ENCODE data around the gene IQSEC1. TPM values are rescaled to one million over a fixed set of nuclear protein-coding genes. Genes with fewer than 3 reads are reported as not detected.

Gene IQSEC1
- total RNA-seq, 3 donors from 2014 or later: 26.9 to 45.4 (median 26.9) TPM

GRCh38 chr3:13072600-13073325 is 466 bp downstream of the IQSEC1 start:
- peaks cover 6 to 39% of the 10 kb centered on the region in 2 donors for H3K27me3 ChIP-seq
- DNase-seq (ENCODE audit: low spot score in 2 of 2): no peak
- H3K4me1 ChIP-seq: no peaks in the 10 kb centered on the region
- no peaks in the 10 kb centered on the region for H3K9me3 ChIP-seq
- H3K36me3 ChIP-seq: no peaks in the 10 kb centered on the region
- H3K27ac ChIP-seq: no peak overlapping the region
- TF ChIP-seq POLR2AphosphoS5 (IDR thresholded peaks at IDR 0.05) (no peak), POLR2A (IDR thresholded peaks at IDR 0.05) (no peak), CTCF (IDR thresholded peaks at IDR 0.05) (no peak)
- intact Hi-C loops (cut with DNase I; ENCODE audit: low total_unique reads): no loop called here
- peak overlapping the region in 2 of 3 donors; percentile 29 to 52 for H3K4me3 ChIP-seq

DNA sequence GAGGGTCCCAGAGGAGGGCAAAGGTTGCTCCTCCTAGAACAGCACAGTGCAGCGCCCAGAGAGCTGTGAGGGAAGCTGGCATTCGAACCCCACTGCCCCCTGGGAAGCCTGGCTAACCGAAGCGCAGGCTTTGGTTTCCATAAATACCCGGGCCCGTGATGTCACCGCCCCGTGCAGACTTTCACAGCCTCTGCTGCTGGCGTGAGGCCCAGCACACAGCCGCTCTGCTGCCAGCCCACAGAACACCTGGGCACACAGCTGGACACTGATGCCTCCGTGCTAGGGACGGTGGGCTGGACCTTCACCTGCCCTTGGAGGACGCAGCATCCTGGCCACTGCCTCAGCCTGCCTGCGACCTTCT is 1.0 kb downstream of the IQSEC1 start:
- intact Hi-C loops (cut with DNase I; ENCODE audit: low total_unique reads): no loop called here
- H3K27ac ChIP-seq: no peak overlapping the region
- no peak overlapping the region for H3K4me3 ChIP-seq
- no peaks in the 10 kb centered on the region for H3K9me3 ChIP-seq
- no peak for TF ChIP-seq POLR2AphosphoS5 (IDR thresholded peaks at IDR 0.05)
- no peaks in the 10 kb centered on the region for H3K4me1 ChIP-seq
- peak in 1 of 2 donors; percentile 38 for DNase-seq (ENCODE audit: low spot score in 2 of 2)
- H3K36me3 ChIP-seq: no peaks in the 10 kb centered on the region
- H3K27me3 ChIP-seq: peaks cover 6 to 39% of the 10 kb centered on the region in 2 donors

GRCh38 chr3:13071695-13072094 is 1.5 kb downstream of the IQSEC1 start:
- intact Hi-C loops (cut with DNase I; ENCODE audit: low total_unique reads): no loop called here
- H3K36me3 ChIP-seq: no peaks in the 10 kb centered on the region
- DNase-seq (ENCODE audit: low spot score in 2 of 2): no peak
- H3K27ac ChIP-seq: no peak overlapping the region
- TF ChIP-seq POLR2AphosphoS5 (IDR thresholded peaks at IDR 0.05) (no peak), POLR2A (IDR thresholded peaks at IDR 0.05) (no peak), CTCF (IDR thresholded peaks at IDR 0.05) (no peak)
- no peaks in the 10 kb centered on the region for H3K9me3 ChIP-seq
- H3K27me3 ChIP-seq: peaks cover 6 to 39% of the 10 kb centered on the region in 2 donors
- H3K4me1 ChIP-seq: no peaks in the 10 kb centered on the region
- H3K4me3 ChIP-seq: no peak overlapping the region

GRCh38 chr3:13070391-13071070 is 2.7 kb downstream of the IQSEC1 start:
- H3K27ac ChIP-seq: no peak overlapping the region
- no peaks in the 10 kb centered on the region for H3K4me1 ChIP-seq
- H3K27me3 ChIP-seq: peaks cover 6 to 34% of the 10 kb centered on the region in 2 donors
- DNase-seq (ENCODE audit: low spot score in 2 of 2): no peak
- intact Hi-C loops (cut with DNase I; ENCODE audit: low total_unique reads): no loop called here
- H3K36me3 ChIP-seq: no peaks in the 10 kb centered on the region
- H3K9me3 ChIP-seq: no peaks in the 10 kb centered on the region
- no peak overlapping the region for H3K4me3 ChIP-seq
- TF ChIP-seq CTCF (IDR thresholded peaks at IDR 0.05): no peak
- no peak for TF ChIP-seq POLR2A (IDR thresholded peaks at IDR 0.05)
- no peak for TF ChIP-seq POLR2AphosphoS5 (IDR thresholded peaks at IDR 0.05)

- DNase-seq (ENCODE audit: low spot score in 2 of 2): no peak
Measured at GRCh38 chr3:13069495-13069894, 3.7 kb downstream of the IQSEC1 start.

More at GRCh38 chr3:13069495-13069894, 3.7 kb downstream of the IQSEC1 start:
- H3K9me3 ChIP-seq: no peaks in the 10 kb centered on the region
- TF ChIP-seq POLR2AphosphoS5 (IDR thresholded peaks at IDR 0.05) (no peak), POLR2A (IDR thresholded peaks at IDR 0.05) (no peak), CTCF (IDR thresholded peaks at IDR 0.05) (no peak)
- H3K4me3 ChIP-seq: no peak overlapping the region
- no peaks in the 10 kb centered on the region for H3K4me1 ChIP-seq
- no peak overlapping the region for H3K27ac ChIP-seq
- peaks cover 6 to 24% of the 10 kb centered on the region in 2 donors for H3K27me3 ChIP-seq
- H3K36me3 ChIP-seq: no peaks in the 10 kb centered on the region
- intact Hi-C loops (cut with DNase I; ENCODE audit: low total_unique reads): no loop called here

Data from breast epithelium (tissue), 4 donors.